SU-DHL-6 (cell line): ENCODE results near the gene FSTL4.

Experiments
- EZH2phosphoT487 ChIP-seq: fragments of 200-600 bp; sonication (generic), shearing (Covaris generic); conservative IDR thresholded peaks from 2 replicates; pipeline ENCODE4 v1.6.1; 2018; ENCODE audit warnings: mild to moderate bottlenecking, antibody characterized with exemption, low read length, moderate library complexity, mixed read lengths
- TF ChIP-seq, protein P1 (sequence below): fragments of 200-600 bp; sonication (generic); IDR thresholded peaks from one replicate; pipeline ENCODE4 v1.5.1; 2017; ENCODE audit warnings: antibody characterized with exemption, mild to moderate bottlenecking, low read length, moderate library complexity; ENCODE audit not compliant: insufficient read depth, poor library complexity, severe bottlenecking

DNA sequence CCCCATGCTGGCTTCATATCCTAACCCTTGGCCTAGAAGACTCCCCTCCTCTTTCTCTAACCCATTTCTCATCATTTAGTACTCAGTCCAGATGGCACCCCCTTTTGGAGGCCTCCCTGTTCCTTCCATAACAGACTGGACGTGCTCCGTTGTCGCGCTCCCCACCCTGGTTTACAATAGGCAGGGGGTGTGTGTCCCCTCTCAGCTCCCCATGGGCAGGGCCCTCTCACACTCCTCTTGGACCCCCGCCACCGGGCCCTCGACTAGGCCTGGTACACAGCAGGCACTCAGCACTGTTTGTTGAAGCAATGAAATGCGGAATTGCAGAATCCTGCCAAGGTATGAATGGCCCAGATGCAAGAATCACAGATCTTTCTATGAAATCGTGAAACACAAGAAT lies 227.4 kb downstream of the FSTL4 start:
- TF ChIP-seq, protein P1, sequence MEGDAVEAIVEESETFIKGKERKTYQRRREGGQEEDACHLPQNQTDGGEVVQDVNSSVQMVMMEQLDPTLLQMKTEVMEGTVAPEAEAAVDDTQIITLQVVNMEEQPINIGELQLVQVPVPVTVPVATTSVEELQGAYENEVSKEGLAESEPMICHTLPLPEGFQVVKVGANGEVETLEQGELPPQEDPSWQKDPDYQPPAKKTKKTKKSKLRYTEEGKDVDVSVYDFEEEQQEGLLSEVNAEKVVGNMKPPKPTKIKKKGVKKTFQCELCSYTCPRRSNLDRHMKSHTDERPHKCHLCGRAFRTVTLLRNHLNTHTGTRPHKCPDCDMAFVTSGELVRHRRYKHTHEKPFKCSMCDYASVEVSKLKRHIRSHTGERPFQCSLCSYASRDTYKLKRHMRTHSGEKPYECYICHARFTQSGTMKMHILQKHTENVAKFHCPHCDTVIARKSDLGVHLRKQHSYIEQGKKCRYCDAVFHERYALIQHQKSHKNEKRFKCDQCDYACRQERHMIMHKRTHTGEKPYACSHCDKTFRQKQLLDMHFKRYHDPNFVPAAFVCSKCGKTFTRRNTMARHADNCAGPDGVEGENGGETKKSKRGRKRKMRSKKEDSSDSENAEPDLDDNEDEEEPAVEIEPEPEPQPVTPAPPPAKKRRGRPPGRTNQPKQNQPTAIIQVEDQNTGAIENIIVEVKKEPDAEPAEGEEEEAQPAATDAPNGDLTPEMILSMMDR = no peak
- no peak for TF ChIP-seq EZH2phosphoT487
